ENCODE results near the gene BCAS3. TPM values are rescaled to one million over a fixed set of nuclear protein-coding genes. Genes with fewer than 3 reads are reported as not detected.

The BCAS3 gene
- total RNA-seq, 2 experiments from 2014 or later, result 5.1 to 6.9 TPM

GRCh38 chr17:61366076-61366714 is 688.5 kb downstream of the BCAS3 start:
- ATAC-seq (no peak), DNase-seq (no peak)
- no peak overlapping the region for H3K4me3 Mint-ChIP-seq
- H3K27ac Mint-ChIP-seq, result no peak overlapping the region
- CTCF ChIA-PET, result interaction anchor here (1.0 kb wide), 1 partner anchor 10 kb away, joined by 4 read pairs; no protein-coding TSS in a partner anchor
- no peak for TF ChIP-seq CTCF (IDR thresholded peaks at IDR 0.05)
- H3K36me3 Mint-ChIP-seq (ENCODE audit: low read depth), result no peaks in the 10 kb centered on the region
- no peaks in the 10 kb centered on the region for H3K9me3 Mint-ChIP-seq
- intact Hi-C loops (cut with micrococcal nuclease), result no loop called here
- POLR2A ChIA-PET, result no interaction called here
- no peaks in the 10 kb centered on the region for H3K27me3 Mint-ChIP-seq
- H3K4me1 Mint-ChIP-seq (ENCODE audit: low read depth), result no peaks in the 10 kb centered on the region

- no peak overlapping the region for H3K27ac Mint-ChIP-seq
Measured at GRCh38 chr17:61366715-61367413, 689.2 kb downstream of the BCAS3 start.

GRCh38 chr17:61368049-61368831 is 690.6 kb downstream of the BCAS3 start:
- TF ChIP-seq CTCF (IDR thresholded peaks at IDR 0.05), result no peak
- no peaks in the 10 kb centered on the region for H3K4me1 Mint-ChIP-seq (ENCODE audit: low read depth)
- no peaks in the 10 kb centered on the region for H3K36me3 Mint-ChIP-seq (ENCODE audit: low read depth)
- no peak for DNase-seq
- ChIA-PET CTCF (interaction anchor here (1.4 kb wide), 1 partner anchor 22 kb away, joined by 5 read pairs; no protein-coding TSS in a partner anchor), POLR2A (no interaction called here)
- no peak overlapping the region for H3K27ac Mint-ChIP-seq
- intact Hi-C loops (cut with micrococcal nuclease), result no loop called here
- H3K9me3 Mint-ChIP-seq, result no peaks in the 10 kb centered on the region
- H3K4me3 Mint-ChIP-seq, result no peak overlapping the region
- H3K27me3 Mint-ChIP-seq, result no peaks in the 10 kb centered on the region
- no peak for ATAC-seq

More at GRCh38 chr17:61366715-61367413, 689.2 kb downstream of the BCAS3 start:
- Mint-ChIP-seq H3K27me3 (no peaks in the 10 kb centered on the region), H3K4me1 (ENCODE audit: low read depth) (no peaks in the 10 kb centered on the region), H3K9me3 (no peaks in the 10 kb centered on the region), H3K36me3 (ENCODE audit: low read depth) (no peaks in the 10 kb centered on the region), H3K4me3 (no peak overlapping the region)
- ChIA-PET POLR2A (no interaction called here), CTCF (interaction anchor here (0.9 to 1.4 kb wide), 3 partner anchors 8 to 131 kb away, joined by 3 to 5 read pairs (median 3); no protein-coding TSS in a partner anchor)
- DNase-seq (no peak), ATAC-seq (no peak)
- intact Hi-C loops (cut with micrococcal nuclease), result no loop called here
- no peak for TF ChIP-seq CTCF (IDR thresholded peaks at IDR 0.05)

GRCh38 chr17:61368832-61369450 is 691.3 kb downstream of the BCAS3 start:
- POLR2A ChIA-PET, result no interaction called here
- H3K4me3 Mint-ChIP-seq, result no peak overlapping the region

More at GRCh38 chr17:61368832-61369450, 691.3 kb downstream of the BCAS3 start:
- no peaks in the 10 kb centered on the region for H3K9me3 Mint-ChIP-seq
- H3K36me3 Mint-ChIP-seq (ENCODE audit: low read depth), result no peaks in the 10 kb centered on the region
- no peaks in the 10 kb centered on the region for H3K27me3 Mint-ChIP-seq
- H3K27ac Mint-ChIP-seq, result no peak overlapping the region
- CTCF ChIA-PET, result no interaction called here
- intact Hi-C loops (cut with micrococcal nuclease), result no loop called here
- no peaks in the 10 kb centered on the region for H3K4me1 Mint-ChIP-seq (ENCODE audit: low read depth)
- no peak for TF ChIP-seq CTCF (IDR thresholded peaks at IDR 0.05)
- DNase-seq (no peak), ATAC-seq (no peak)

Measured in activated CD8-positive, alpha-beta T cell treated with anti-CD3 and anti-CD28 coated beads for 36 hours (primary cell).